Mononuclear cell (primary cell): ENCODE results near the gene RPS6KA1. TPM values are rescaled to one million over a fixed set of nuclear protein-coding genes. Genes with fewer than 3 reads are reported as not detected.
"Not testable (repeated sequence)": the region's sequence is repeated elsewhere in the genome, so short reads cannot be mapped to it uniquely, and the experiment has no call there.

ENCODE experiments used
- H3K27me3 ChIP-seq: 2 replicates; pipeline ENCODE4 v1.6.0; 2011; ENCODE audit warnings: low read length, control low read depth; ENCODE audit not compliant: insufficient read depth
- H3K4me1 ChIP-seq: 2 replicates; pipeline ENCODE4 v1.5.1; 2011; ENCODE audit warnings: mild to moderate bottlenecking, low read length, control low read depth; ENCODE audit not compliant: insufficient read depth
- H3K4me3 ChIP-seq: 2 replicates; pipeline ENCODE4 v1.5.1; 2011; ENCODE audit warnings: mild to moderate bottlenecking, low read length, moderate library complexity
- H3K9me3 ChIP-seq: 2 replicates; pipeline ENCODE4 v1.5.1; 2011; ENCODE audit warnings: low read depth, mild to moderate bottlenecking, control low read depth, low read length
- total RNA-seq: library from RNA; depleted of rRNA; stranded (reverse); fragments of >200 nt; gene quantifications from one replicate; pipeline ENCODE4 v1.2.3, GENCODE V29; 2012

Gene RPS6KA1
- 49.2 TPM for total RNA-seq

- Histone ChIP-seq H3K9me3 (no peaks in the 10 kb centered on the region), H3K27me3 (no peaks in the 10 kb centered on the region), H3K4me3 (peak within 1 kb of the TSS; percentile 63), H3K4me1 (peaks cover 33% of the 10 kb centered on the region)
Measured at GRCh38 chr1:26529655-26530409, at the start of gene RPS6KA1. TSS of gene RPS6KA1 (plus strand) at chr1:26529761. CDS start at chr1:26529921, 160 bp downstream.

GRCh38 chr1:26482921-26483320 lies 46.6 kb upstream of the RPS6KA1 start:
- Histone ChIP-seq H3K9me3 (no peaks in the 10 kb centered on the region), H3K4me3 (no peak overlapping the region), H3K4me1 (no peaks in the 10 kb centered on the region), H3K27me3 (no peaks in the 10 kb centered on the region)

- Histone ChIP-seq H3K4me1 (no peaks in the 10 kb centered on the region), H3K9me3 (no peaks in the 10 kb centered on the region), H3K27me3 (no peaks in the 10 kb centered on the region), H3K4me3 (no peak overlapping the region)
Measured at GRCh38 chr1:26483980-26484379, 45.6 kb upstream of the RPS6KA1 start.

- H3K4me1 ChIP-seq, result no peaks in the 10 kb centered on the region
- no peak overlapping the region for H3K4me3 ChIP-seq
- no peaks in the 10 kb centered on the region for H3K9me3 ChIP-seq
- no peaks in the 10 kb centered on the region for H3K27me3 ChIP-seq
Measured at GRCh38 chr1:26490155-26490554, 39.4 kb upstream of the RPS6KA1 start.

GRCh38 chr1:26493267-26493666 lies 36.3 kb upstream of the RPS6KA1 start:
- Histone ChIP-seq H3K4me1 (no peaks in the 10 kb centered on the region), H3K9me3 (no peaks in the 10 kb centered on the region), H3K27me3 (no peaks in the 10 kb centered on the region), H3K4me3 (no peak overlapping the region)

- peaks cover 3% of the 10 kb centered on the region for H3K4me1 ChIP-seq
- no peaks in the 10 kb centered on the region for H3K27me3 ChIP-seq
- no peak overlapping the region for H3K4me3 ChIP-seq
- H3K9me3 ChIP-seq, result no peaks in the 10 kb centered on the region
Measured at GRCh38 chr1:26493938-26494337, 35.6 kb upstream of the RPS6KA1 start.

GRCh38 chr1:26496861-26497260 lies 32.7 kb upstream of the RPS6KA1 start:
- H3K4me3 ChIP-seq, result no peak overlapping the region
- no peaks in the 10 kb centered on the region for H3K9me3 ChIP-seq
- no peaks in the 10 kb centered on the region for H3K27me3 ChIP-seq
- H3K4me1 ChIP-seq, result peaks cover 19% of the 10 kb centered on the region

- no peaks in the 10 kb centered on the region for H3K9me3 ChIP-seq
- H3K4me1 ChIP-seq, result peaks cover 21% of the 10 kb centered on the region
- no peak overlapping the region for H3K4me3 ChIP-seq
- H3K27me3 ChIP-seq, result no peaks in the 10 kb centered on the region
Measured at GRCh38 chr1:26498894-26499293, 30.7 kb upstream of the RPS6KA1 start.

- Histone ChIP-seq H3K4me1 (peaks cover 21% of the 10 kb centered on the region), H3K4me3 (peak overlapping the region; percentile 88), H3K27me3 (no peaks in the 10 kb centered on the region), H3K9me3 (no peaks in the 10 kb centered on the region)
Measured at GRCh38 chr1:26500488-26501175, 28.9 kb upstream of the RPS6KA1 start.

- H3K4me1 ChIP-seq, H3K4me3 ChIP-seq, H3K27me3 ChIP-seq, H3K9me3 ChIP-seq: not testable (repeated sequence)
Measured at GRCh38 chr1:26510711-26511110, 18.9 kb upstream of the RPS6KA1 start.

- H3K27me3 ChIP-seq, H3K4me3 ChIP-seq, H3K9me3 ChIP-seq, H3K4me1 ChIP-seq: not testable (repeated sequence)
Measured at GRCh38 chr1:26515836-26516235, 13.7 kb upstream of the RPS6KA1 start.

- H3K4me1 ChIP-seq, result no peaks in the 10 kb centered on the region
- H3K9me3 ChIP-seq, result no peaks in the 10 kb centered on the region
- H3K4me3 ChIP-seq, result no peak overlapping the region
- H3K27me3 ChIP-seq, result no peaks in the 10 kb centered on the region
Measured at GRCh38 chr1:26516987-26517765, 12.4 kb upstream of the RPS6KA1 start.

- no peak overlapping the region for H3K4me3 ChIP-seq
- no peaks in the 10 kb centered on the region for H3K27me3 ChIP-seq
- H3K9me3 ChIP-seq, result no peaks in the 10 kb centered on the region
- no peaks in the 10 kb centered on the region for H3K4me1 ChIP-seq
Measured at GRCh38 chr1:26517766-26518049, 11.9 kb upstream of the RPS6KA1 start.

- Histone ChIP-seq H3K27me3 (no peaks in the 10 kb centered on the region), H3K4me3 (no peak overlapping the region), H3K4me1 (no peaks in the 10 kb centered on the region), H3K9me3 (no peaks in the 10 kb centered on the region)
Measured at GRCh38 chr1:26518355-26518754, 11.2 kb upstream of the RPS6KA1 start.

- no peaks in the 10 kb centered on the region for H3K4me1 ChIP-seq
- no peaks in the 10 kb centered on the region for H3K27me3 ChIP-seq
- no peaks in the 10 kb centered on the region for H3K9me3 ChIP-seq
- H3K4me3 ChIP-seq, result no peak overlapping the region
Measured at GRCh38 chr1:26520339-26520738, 9.2 kb upstream of the RPS6KA1 start.
